ENCODE measurements around the gene TAX1BP3.

Gene TAX1BP3

GRCh38 chr17:3657874-3658783 lies 10.2 kb downstream of the TAX1BP3 start:
- DNase-seq = no peak

GRCh38 chr17:3657588-3657869 lies 10.8 kb downstream of the TAX1BP3 start:
- DNase-seq = no peak

GRCh38 chr17:3656755-3657587 lies 11.4 kb downstream of the TAX1BP3 start:
- no peak for DNase-seq

- DNase-seq = no peak
These were observed 12.0 kb downstream of the TAX1BP3 start for GRCh38 chr17:3656353-3656752.

- DNase-seq = no peak
These were observed 12.6 kb downstream of the TAX1BP3 start for GRCh38 chr17:3655766-3656165.

- DNase-seq = peak; percentile 61
These were observed 20.4 kb downstream of the TAX1BP3 start for GRCh38 chr17:3647769-3648555.

GRCh38 chr17:3647251-3647650 lies 21.1 kb downstream of the TAX1BP3 start:
- DNase-seq = no peak

- DNase-seq = no peak
These were observed 23.1 kb downstream of the TAX1BP3 start for GRCh38 chr17:3645310-3645709.

GRCh38 chr17:3643889-3644349 lies 24.5 kb downstream of the TAX1BP3 start:
- DNase-seq = no peak

- DNase-seq = no peak
These were observed 26.5 kb downstream of the TAX1BP3 start for GRCh38 chr17:3641717-3642486.

- no peak for DNase-seq
These were observed 27.4 kb downstream of the TAX1BP3 start for GRCh38 chr17:3641014-3641413.

- DNase-seq = no peak
These were observed 28.3 kb downstream of the TAX1BP3 start for GRCh38 chr17:3639981-3640596.

GRCh38 chr17:3636908-3637373 lies 31.4 kb downstream of the TAX1BP3 start:
- DNase-seq = no peak

GRCh38 chr17:3636154-3636907 lies 32.0 kb downstream of the TAX1BP3 start, which contains the start of the genes CTNS and SHPK:
TSS of gene CTNS (plus strand) at chr17:3636760. CDS start at chr17:3640207, 3,447 bp downstream.
TSS of gene SHPK (minus strand) at chr17:3636250. CDS start at chr17:3636219, 31 bp downstream.
- DNase-seq = peak; percentile 87

GRCh38 chr17:3635474-3636153 lies 32.8 kb downstream of the TAX1BP3 start:
- no peak for DNase-seq

- no peak for DNase-seq
These were observed 36.1 kb downstream of the TAX1BP3 start for GRCh38 chr17:3632287-3632686.

- DNase-seq = no peak
These were observed 37.6 kb downstream of the TAX1BP3 start for GRCh38 chr17:3630781-3631180.

- DNase-seq = no peak
These were observed 40.6 kb downstream of the TAX1BP3 start for GRCh38 chr17:3627769-3628167.

- DNase-seq = no peak
These were observed 41.3 kb downstream of the TAX1BP3 start for GRCh38 chr17:3626831-3627768.
